GM19397 (cell line): ENCODE measurements around the gene CYP4F3.
"Not testable (repeated sequence)": the region's sequence is repeated elsewhere in the genome, so short reads cannot be mapped to it uniquely, and the experiment has no call there.

Experiments used
- ATAC-seq: cut with Tn5 transposase; IDR thresholded peaks from one replicate; pipeline ENCODE4 v1.9.1; 2021; ENCODE audit warnings: mild to moderate bottlenecking, moderate library complexity; ENCODE audit not compliant: unreplicated experiment

Gene CYP4F3, protein sequence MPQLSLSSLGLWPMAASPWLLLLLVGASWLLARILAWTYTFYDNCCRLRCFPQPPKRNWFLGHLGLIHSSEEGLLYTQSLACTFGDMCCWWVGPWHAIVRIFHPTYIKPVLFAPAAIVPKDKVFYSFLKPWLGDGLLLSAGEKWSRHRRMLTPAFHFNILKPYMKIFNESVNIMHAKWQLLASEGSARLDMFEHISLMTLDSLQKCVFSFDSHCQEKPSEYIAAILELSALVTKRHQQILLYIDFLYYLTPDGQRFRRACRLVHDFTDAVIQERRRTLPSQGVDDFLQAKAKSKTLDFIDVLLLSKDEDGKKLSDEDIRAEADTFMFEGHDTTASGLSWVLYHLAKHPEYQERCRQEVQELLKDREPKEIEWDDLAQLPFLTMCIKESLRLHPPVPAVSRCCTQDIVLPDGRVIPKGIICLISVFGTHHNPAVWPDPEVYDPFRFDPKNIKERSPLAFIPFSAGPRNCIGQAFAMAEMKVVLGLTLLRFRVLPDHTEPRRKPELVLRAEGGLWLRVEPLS

DNA sequence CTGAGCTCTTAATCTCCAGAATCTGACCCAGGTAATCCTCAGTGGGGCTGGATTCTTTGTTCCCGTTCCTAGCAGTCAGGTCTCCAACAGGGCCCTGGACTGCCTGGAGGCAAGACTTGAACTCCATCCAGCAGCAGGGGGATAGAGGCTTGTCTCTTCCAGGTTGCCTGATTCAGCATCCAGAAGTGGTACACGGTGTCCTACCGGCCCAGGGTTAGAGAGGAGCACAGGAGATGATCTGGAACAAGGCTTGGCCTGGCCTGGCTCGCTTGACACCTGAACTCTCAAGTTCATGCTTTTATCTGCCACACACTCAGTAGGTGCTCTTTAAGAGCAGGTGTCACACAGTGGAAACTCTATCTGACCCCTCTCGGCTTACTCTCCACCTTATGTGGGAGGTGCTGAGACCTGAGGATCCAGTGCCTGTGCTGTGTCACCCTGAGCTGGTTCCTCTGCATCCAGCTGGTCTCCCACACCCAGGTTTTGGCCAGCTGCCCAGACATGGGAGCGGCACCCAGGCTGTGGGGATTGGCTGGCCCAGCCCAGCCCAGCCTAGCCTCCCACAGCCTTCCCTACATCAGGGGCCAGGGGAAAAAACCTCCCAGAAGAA is at the start of gene CYP4F3:
Gene CYP4F3, plus strand, starts transcription at position 604 of the 610 bp plus-strand sequence. CDS start 519 bp downstream, outside the sequence.
- no peak for ATAC-seq

DNA sequence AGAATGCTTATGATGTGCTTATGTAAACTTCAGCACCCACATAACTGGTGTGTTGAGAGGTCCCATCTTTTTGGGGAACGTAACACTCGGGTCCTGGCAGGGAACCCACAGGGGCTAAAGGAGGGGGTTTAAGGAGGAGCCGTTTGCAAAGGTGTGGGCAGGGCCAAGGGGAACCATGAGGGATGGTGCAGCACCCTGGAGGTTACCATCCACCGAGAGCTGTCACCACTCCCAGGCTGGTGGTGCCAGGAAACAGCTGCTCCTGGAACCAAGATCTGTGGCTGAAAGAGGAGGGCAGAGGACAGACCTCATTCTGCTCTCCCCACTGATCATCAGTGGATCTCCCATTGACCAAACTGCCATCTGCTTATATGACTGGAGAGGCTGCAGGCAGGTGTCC is 48.9 kb upstream of the CYP4F3 start:
- ATAC-seq, result no peak

DNA sequence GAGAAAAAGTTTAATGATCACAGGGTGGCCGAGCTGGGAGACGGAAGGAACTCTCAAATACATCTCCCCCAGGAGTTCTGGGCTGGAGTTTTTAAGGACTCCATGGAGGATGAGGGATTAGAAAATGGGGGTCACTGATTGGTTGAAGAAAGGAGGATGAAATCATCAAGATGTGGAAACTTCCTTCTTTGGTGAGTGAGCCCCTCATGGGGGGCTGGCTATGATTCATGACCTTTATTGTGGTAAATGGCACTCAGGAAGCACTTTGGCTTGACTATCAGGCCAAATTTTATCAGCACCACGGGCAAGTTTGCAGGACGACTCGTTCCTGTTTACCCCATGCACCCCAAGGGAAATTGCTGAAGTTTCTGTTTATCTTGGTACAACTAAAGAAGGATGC is 48.2 kb upstream of the CYP4F3 start:
- ATAC-seq, result not testable (repeated sequence)

DNA sequence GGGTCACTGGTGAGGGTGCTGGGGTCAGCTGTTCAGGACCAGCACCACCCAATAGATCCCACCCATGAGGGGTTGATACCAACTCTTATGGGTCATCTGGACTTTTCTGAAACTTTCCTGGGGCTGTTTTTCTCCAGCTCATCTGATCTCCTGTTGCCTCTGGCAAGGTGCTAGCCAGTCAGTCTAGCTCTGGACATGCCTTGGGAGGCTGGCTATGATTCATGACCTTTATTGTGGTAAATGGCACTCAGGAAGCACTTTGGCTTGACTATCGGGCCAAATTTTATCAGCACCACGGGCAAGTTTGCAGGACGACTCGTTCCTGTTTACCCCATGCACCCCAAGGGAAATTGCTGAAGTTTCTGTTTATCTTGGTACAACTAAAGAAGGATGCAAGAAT is 46.9 kb upstream of the CYP4F3 start:
- not testable (repeated sequence) for ATAC-seq

DNA sequence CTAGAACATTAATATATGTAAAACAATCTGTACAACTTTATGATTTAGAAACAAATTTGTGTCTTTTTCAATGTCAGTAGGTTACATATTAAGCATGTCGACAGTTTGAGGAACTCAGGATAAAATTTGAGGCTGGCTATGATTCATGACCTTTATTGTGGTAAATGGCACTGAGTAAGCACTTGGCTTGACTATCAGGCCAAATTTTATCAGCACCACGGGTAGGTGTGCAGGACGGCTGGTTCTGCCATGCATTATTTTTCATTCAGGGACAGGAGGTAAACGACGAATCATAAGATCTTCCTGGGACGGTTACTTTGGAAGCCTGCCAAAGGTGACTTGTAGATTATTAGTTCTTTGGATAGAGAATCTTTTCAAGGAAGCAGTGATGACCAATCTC is 45.6 kb upstream of the CYP4F3 start:
- ATAC-seq, result no peak

DNA sequence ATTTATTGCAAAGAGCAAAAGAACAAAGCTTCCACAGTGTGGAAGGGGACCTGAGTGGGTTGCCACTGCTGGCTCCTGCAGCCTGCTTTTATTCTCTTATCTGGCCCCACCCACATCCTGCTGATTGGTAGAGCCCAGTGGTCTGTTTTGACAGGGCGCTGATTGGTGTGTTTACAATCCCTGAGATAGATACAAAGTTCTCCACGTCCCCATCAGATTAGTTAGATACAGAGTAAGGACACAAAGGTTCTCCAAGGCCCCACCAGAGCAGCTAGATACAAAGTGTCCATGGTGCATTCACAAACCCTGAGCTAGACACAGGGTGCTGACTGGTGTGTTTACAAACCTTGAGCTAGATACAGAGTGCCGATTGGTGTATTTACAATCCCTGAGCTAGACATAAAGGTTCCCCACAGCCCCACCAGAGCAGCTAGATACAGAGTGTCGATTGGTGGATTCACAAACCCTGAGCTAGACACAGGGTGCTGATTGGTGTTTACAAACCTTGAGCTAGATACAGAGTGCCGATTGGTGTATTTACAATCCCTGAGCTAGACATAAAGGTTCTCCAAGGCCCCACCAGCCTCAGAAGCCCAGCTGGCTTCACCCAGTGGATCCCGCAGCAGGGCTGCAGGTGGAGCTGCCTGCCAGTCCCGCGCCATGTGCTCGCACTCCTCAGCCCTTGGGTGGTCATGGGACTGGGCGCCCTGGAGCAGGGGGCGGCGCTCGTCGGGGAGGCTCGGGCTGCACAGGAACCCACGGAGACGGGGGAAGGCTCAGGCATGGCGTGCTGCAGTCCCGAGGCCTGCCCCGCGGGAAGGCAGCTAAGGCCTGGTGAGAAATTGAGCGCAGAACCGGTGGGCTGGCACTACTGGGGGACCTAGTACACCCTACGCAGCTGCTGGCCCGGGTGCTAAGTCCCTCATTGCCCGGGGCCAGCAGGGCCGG is 32.4 kb upstream of the CYP4F3 start:
- not testable (repeated sequence) for ATAC-seq

DNA sequence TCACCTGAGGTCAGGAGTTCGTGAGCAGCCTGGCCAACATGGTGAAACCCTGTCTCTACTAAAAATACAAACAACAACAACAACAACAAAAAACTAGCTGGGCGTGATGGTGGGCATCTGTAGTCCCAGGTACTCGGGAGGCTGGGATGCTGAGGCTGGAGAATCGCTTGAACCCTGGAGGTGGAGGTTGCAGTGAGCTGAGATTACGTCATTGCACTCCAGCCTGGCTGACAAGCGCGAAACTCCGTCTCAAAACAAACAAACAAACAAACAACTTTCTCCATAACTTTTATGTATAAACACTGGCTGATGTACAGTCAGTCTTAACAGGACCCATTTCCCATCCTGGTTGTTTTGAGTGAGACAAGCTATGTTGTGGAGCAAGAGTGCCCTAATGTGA is 31.4 kb upstream of the CYP4F3 start:
- no peak for ATAC-seq

DNA sequence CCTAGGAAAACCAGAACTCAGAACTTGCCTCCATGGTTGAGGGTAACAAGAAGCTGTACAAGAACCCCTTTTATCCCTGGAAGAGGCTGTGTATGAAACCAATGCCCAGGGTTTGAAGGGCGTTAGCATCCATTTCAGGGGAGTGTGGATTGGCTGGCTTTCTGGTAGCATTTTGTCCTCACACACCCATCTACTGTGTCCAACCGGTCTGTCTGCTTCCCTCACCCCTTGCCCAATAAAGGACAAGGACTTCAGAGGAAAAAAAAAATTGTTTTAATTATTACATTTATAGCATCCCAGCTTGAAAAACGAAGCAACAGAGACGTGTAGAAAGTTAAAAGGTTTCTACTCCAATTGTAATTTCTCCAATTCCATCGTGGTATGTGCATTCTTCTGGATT is 28.4 kb upstream of the CYP4F3 start:
- ATAC-seq, result no peak

DNA sequence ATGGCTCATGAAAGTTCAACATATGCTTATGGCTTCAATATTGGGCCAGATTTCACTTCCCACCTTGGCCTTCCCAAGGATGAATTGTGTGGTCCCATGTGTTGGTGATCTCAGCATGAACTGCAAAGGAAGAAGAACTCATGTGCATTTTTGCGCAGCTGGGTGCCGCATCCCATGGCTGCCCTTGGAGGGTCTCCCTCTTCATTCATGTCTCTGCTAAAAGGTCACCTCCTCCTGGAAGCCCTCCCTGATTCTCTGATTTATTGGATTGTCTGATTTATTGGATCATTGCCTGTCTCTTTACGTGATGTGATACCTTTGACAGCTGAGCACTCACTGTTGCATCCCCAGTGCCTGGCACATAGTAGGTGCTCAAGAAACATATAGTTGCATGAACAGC is 27.4 kb upstream of the CYP4F3 start:
- ATAC-seq, result no peak

DNA sequence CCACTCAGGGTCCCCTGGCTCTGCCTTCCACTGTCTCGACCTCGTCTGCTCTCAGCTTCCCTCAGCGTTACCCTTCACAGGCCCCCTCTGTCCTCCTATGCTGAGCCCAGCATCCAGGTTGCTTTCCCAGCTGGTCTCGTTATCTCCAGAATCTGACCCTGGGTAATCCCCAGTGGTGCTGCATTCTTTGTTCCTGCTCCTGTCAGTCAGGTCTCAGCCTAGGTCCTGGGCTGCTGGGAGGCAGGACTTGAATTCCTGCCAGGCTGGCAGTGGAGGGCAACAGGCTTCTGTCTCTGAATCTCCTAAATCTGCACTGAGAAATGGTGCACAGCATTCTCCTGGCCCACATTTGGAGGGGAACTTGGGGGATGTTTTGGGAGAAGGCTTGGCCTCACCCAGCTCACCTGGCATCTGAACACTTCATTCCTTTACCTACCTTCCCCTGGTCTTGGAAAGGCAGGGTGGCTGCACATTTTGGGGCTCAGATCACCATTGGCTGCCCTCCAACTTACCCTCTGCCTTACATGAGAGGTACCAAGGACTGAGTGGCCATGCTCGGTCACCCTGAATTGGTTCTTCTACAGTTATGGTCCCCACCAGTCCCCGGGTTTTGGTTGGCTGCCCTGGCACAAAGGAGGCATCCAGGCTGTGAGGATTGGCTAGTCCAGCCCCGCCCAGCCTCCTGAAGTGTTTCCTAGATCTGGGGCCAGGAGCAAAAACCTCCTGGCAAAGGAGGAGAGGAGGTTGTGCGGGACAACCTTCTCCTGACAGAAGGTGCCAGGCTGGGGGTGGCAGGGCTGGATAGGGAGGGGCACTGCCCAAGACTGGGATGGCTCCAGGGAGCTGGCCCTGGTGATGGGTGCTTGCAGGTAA is 26.0 kb upstream of the CYP4F3 start, which contains the start of gene CYP4F8:
Gene CYP4F8, plus strand, starts transcription at position 712 of the 873 bp plus-strand sequence. CDS start 399 bp downstream, outside the sequence.
- no peak for ATAC-seq

DNA sequence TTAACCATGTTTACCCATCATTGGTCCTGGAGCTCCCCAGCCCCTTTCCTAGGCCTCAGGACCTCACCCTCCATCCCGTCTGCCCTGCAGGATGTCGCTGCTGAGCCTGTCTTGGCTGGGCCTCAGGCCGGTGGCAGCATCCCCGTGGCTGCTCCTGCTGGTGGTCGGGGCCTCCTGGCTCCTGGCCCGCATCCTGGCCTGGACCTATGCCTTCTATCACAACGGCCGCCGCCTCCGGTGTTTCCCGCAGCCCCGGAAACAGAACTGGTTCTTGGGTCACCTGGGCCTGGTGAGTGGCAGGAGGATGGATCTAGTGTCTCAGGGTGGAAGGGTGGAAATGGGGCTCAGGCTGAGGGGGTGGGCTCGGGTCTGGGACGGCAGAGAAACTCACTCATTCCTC is 25.2 kb upstream of the CYP4F3 start:
- ATAC-seq, result no peak

DNA sequence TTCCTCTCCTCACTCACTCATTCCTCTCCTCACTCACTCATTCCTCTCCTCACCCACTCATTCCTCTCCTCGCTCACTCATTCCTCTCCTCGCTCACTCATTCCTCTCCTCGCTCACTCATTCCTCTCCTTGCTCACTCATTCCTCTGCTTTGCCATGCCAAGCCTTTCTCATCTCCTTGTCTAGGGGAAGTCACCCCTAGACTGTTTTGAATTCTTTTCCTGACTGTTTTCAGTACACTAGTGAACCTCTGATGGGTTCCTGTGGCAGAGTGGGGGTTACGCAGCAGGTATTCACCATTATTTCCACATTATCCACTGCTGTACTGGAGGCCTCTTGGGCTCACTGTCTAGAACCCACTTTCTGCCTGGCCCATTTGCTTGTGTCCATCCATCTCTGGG is 24.5 kb upstream of the CYP4F3 start:
- no peak for ATAC-seq

DNA sequence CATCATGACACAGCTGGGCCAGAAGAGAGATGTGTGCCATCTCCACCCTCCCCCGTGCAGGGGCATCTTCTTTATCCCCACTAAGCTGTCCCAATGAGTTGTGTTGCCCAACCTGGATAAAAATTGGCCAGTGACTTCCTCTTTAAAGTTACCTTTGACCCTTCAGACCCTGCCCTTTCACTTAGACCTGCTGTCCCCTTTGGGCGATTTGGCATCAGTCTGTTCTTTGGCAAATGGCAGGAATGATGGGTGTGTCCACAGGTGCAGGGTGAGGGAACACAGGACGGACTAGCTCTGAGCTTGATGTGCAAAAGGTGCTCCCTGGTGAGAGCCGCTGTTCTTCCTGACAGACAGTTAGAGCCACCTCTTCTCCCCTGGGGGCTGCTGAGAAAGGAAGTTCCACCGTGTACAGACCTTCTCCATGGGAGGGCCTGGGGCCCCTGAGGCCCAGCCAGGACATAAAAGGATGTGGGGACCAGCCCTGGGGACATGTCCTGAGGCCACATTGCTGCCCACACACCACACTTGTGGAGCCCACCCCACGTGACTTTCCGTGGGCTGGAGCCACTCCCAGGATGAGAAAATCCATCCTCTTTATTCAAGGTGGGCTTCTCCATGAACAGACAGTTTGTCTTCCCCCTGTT is 23.9 kb upstream of the CYP4F3 start:
- no peak for ATAC-seq

DNA sequence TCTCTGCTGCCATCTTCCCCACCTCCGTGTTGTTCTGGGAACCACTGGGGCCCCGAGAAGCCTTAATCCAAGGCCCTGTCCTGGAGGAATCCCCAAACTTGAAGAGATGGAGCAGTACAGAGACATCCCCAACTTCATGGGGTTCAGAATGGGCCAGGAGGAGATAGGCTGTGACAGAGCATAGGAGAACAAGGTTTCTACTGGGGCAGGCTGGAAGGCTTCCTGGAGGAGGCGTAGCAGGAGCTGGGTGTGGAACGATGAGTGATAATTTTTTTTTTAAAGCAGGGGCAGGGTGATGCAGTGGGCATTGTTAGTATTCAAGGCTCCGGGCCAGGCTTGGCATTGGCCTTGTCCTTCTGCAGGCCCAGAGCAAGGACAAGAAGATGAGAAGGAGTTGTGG is 22.4 kb upstream of the CYP4F3 start:
- no peak for ATAC-seq

DNA sequence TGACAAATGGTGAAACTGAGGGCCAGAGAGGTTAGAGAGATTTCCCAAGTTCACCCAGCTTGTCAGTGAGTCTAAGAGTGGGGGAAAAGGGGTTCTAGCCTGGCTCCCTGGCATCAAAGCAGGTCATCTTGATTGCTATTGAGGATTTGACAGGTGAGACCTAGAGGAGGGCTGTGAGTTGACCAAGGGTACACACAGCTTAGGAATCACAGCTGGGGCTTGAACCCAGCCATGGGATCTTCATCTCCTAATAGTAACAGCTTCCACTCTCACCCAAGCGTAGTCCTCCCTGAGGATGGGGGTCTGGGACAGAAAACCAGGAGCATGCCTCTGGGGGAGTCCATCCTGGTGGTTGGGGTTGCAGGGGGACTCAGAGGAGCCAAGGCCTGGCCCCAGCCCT is 18.9 kb upstream of the CYP4F3 start:
- ATAC-seq, result no peak

DNA sequence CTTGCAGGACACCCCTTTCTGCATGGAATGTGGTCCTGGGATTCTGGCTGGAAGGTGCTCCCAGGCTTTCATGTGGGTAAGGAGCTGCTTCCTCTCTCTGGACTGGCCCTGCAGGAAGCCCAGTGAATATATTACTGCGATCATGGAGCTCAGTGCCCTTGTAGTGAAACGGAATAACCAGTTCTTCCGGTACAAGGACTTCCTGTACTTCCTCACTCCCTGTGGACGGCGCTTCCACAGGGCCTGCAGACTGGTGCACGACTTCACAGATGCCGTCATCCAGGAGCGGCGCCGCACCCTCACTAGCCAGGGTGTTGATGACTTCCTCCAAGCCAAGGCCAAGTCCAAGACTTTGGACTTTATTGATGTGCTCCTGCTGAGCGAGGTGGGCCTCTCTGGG is 17.7 kb upstream of the CYP4F3 start:
- ATAC-seq, result no peak

DNA sequence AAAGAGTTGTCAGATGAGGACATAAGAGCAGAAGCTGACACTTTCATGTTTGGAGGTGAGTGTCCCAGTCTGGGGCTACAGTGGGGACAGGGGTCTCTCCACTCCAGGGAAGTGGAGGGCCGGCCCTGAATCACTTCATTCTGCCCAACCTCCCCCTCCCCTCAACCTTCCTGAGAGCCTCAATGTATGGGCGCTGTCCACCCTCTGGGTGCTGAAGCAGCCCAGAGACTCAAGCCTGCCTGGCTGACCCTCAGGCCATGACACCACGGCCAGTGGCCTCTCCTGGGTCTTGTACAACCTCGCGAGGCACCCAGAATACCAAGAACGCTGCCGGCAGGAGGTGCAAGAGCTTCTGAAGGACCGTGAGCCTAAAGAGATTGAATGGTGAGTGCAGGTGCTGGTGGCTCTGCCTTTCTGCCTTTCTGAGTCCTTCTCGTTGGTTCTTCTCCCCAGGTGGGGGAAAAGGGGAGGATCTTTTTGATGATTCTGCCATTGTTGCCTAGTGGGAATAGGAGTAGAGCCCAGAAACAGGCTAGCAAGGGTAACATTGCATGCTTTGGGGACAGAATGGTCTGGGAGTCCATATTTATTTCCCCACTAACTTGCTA is 16.9 kb upstream of the CYP4F3 start:
- ATAC-seq, result no peak

DNA sequence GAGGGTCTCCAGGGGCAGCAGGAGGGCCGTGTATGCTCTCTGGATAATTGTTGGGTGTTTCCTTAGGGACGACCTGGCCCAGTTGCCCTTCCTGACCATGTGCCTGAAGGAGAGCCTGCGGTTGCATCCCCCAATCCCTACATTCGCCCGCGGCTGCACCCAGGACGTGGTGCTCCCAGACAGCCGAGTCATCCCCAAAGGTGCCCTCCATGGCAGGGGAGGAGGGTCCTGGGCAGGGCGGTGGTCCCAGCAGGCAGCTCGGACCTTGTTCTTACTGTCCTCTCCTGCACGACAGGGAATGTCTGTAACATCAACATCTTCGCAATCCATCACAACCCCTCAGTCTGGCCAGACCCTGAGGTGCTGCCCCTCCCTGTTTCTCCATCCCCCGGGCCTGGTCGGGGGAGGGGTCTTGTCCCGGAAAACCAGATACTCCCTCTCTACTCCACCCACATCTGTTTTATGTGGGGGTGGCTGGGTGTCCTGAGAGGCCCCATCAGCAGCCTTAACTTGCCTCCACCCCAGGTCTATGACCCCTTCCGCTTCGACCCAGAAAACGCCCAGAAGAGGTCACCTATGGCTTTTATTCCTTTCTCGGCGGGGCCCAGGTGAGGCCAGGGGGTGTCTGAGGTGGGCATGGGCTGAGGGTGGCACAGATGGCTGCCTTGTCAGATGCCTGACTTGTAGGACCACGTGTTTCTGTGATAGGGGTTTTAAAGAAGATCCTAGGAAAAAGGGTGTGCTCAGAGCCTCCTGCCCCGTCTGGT is 12.3 kb upstream of the CYP4F3 start:
- ATAC-seq, result no peak
